ENCODE results near the gene SLC26A2.

DNA sequence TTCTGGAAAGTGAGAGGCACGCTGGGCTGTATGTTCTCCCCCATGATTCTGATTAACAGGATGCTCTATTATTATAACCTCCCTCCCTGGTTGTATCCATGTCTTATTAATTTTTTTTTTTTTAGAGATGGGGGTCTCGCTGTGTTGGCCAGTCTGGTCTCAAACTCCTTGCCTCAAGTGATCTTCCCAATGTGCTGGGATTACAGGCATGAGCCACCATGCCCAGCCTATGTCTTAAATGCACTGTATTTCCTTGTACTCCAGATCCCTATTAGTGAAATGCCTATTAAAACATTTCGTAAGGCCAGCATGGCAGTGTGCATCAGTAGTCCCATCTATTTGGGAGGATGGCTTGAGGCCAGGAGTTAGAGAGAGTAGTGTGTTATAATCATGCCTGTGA is 32.9 kb downstream of the SLC26A2 start:
- TF ChIP-seq, protein P1, sequence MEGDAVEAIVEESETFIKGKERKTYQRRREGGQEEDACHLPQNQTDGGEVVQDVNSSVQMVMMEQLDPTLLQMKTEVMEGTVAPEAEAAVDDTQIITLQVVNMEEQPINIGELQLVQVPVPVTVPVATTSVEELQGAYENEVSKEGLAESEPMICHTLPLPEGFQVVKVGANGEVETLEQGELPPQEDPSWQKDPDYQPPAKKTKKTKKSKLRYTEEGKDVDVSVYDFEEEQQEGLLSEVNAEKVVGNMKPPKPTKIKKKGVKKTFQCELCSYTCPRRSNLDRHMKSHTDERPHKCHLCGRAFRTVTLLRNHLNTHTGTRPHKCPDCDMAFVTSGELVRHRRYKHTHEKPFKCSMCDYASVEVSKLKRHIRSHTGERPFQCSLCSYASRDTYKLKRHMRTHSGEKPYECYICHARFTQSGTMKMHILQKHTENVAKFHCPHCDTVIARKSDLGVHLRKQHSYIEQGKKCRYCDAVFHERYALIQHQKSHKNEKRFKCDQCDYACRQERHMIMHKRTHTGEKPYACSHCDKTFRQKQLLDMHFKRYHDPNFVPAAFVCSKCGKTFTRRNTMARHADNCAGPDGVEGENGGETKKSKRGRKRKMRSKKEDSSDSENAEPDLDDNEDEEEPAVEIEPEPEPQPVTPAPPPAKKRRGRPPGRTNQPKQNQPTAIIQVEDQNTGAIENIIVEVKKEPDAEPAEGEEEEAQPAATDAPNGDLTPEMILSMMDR (conservative IDR thresholded peaks at IDR 0.05; ENCODE audit: low read depth, low read length) = no peak
- TF ChIP-seq EZH2phosphoT487 (IDR thresholded peaks at IDR 0.05; ENCODE audit: borderline replicate concordance, low read length) = no peak

Data from PC-3 (cell line).